GM12801 (cell line): Measurements from ENCODE around the gene USP17L24.
"Not testable (repeated sequence)": the region's sequence is repeated elsewhere in the genome, so short reads cannot be mapped to it uniquely, and the experiment has no call there.

Experiments used
- TF ChIP-seq, protein P1 (sequence below): IDR thresholded peaks from one replicate; pipeline ENCODE4 v1.5.1; 2011; ENCODE audit warnings: control low read depth; ENCODE audit not compliant: insufficient read length; ENCODE audit errors: extremely low read depth

USP17L24 gene, protein sequence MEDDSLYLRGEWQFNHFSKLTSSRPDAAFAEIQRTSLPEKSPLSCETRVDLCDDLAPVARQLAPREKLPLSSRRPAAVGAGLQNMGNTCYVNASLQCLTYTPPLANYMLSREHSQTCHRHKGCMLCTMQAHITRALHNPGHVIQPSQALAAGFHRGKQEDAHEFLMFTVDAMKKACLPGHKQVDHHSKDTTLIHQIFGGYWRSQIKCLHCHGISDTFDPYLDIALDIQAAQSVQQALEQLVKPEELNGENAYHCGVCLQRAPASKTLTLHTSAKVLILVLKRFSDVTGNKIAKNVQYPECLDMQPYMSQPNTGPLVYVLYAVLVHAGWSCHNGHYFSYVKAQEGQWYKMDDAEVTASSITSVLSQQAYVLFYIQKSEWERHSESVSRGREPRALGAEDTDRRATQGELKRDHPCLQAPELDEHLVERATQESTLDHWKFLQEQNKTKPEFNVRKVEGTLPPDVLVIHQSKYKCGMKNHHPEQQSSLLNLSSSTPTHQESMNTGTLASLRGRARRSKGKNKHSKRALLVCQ

DNA sequence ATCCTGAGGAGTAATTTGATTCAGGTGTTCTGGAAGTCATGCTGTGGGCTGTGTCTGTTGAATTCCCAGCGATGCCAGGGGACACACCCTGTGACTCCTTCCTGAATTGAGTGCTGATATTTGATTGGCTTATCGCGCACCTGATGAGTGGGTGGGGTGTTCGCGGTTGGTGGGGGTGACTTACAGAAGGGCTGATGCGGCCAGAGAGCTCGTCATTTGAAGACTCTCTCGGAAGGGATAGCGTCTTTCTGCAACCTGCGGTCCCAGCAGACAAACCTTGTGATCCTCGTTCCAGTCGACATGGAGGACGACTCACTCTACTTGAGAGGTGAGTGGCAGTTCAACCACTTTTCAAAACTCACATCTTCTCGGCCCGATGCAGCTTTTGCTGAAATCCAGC lies at the start of gene USP17L24:
USP17L24 (plus strand) TSS at position 301 of the 400 bp plus-strand sequence; CDS start at position 301, 0 bp downstream.
- TF ChIP-seq, protein P1, sequence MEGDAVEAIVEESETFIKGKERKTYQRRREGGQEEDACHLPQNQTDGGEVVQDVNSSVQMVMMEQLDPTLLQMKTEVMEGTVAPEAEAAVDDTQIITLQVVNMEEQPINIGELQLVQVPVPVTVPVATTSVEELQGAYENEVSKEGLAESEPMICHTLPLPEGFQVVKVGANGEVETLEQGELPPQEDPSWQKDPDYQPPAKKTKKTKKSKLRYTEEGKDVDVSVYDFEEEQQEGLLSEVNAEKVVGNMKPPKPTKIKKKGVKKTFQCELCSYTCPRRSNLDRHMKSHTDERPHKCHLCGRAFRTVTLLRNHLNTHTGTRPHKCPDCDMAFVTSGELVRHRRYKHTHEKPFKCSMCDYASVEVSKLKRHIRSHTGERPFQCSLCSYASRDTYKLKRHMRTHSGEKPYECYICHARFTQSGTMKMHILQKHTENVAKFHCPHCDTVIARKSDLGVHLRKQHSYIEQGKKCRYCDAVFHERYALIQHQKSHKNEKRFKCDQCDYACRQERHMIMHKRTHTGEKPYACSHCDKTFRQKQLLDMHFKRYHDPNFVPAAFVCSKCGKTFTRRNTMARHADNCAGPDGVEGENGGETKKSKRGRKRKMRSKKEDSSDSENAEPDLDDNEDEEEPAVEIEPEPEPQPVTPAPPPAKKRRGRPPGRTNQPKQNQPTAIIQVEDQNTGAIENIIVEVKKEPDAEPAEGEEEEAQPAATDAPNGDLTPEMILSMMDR, result not testable (repeated sequence)

DNA sequence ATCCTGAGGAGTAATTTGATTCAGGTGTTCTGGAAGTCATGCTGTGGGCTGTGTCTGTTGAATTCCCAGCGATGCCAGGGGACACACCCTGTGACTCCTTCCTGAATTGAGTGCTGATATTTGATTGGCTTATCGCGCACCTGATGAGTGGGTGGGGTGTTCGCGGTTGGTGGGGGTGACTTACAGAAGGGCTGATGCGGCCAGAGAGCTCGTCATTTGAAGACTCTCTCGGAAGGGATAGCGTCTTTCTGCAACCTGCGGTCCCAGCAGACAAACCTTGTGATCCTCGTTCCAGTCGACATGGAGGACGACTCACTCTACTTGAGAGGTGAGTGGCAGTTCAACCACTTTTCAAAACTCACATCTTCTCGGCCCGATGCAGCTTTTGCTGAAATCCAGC lies 4.6 kb downstream of the USP17L24 start, which contains the start of gene USP17L25:
USP17L25 (plus strand) TSS at position 301 of the 400 bp plus-strand sequence; CDS start at position 301, 0 bp downstream.
- TF ChIP-seq, protein P1, result not testable (repeated sequence)

DNA sequence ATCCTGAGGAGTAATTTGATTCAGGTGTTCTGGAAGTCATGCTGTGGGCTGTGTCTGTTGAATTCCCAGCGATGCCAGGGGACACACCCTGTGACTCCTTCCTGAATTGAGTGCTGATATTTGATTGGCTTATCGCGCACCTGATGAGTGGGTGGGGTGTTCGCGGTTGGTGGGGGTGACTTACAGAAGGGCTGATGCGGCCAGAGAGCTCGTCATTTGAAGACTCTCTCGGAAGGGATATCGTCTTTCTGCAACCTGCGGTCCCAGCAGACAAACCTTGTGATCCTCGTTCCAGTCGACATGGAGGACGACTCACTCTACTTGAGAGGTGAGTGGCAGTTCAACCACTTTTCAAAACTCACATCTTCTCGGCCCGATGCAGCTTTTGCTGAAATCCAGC lies 9.4 kb downstream of the USP17L24 start, which contains the start of gene USP17L26:
USP17L26 (plus strand) TSS at position 301 of the 400 bp plus-strand sequence; CDS start at position 301, 0 bp downstream.
- TF ChIP-seq, protein P1, result not testable (repeated sequence)

DNA sequence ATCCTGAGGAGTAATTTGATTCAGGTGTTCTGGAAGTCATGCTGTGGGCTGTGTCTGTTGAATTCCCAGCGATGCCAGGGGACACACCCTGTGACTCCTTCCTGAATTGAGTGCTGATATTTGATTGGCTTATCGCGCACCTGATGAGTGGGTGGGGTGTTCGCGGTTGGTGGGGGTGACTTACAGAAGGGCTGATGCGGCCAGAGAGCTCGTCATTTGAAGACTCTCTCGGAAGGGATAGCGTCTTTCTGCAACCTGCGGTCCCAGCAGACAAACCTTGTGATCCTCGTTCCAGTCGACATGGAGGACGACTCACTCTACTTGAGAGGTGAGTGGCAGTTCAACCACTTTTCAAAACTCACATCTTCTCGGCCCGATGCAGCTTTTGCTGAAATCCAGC lies 14.1 kb downstream of the USP17L24 start, which contains the start of gene USP17L5:
USP17L5 (plus strand) TSS at position 301 of the 400 bp plus-strand sequence; CDS start at position 301, 0 bp downstream.
- TF ChIP-seq, protein P1, result not testable (repeated sequence)

DNA sequence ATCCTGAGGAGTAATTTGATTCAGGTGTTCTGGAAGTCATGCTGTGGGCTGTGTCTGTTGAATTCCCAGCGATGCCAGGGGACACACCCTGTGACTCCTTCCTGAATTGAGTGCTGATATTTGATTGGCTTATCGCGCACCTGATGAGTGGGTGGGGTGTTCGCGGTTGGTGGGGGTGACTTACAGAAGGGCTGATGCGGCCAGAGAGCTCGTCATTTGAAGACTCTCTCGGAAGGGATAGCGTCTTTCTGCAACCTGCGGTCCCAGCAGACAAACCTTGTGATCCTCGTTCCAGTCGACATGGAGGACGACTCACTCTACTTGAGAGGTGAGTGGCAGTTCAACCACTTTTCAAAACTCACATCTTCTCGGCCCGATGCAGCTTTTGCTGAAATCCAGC lies 18.9 kb downstream of the USP17L24 start, which contains the start of gene USP17L27:
USP17L27 (plus strand) TSS at position 301 of the 400 bp plus-strand sequence; CDS start at position 301, 0 bp downstream.
- TF ChIP-seq, protein P1, result not testable (repeated sequence)

DNA sequence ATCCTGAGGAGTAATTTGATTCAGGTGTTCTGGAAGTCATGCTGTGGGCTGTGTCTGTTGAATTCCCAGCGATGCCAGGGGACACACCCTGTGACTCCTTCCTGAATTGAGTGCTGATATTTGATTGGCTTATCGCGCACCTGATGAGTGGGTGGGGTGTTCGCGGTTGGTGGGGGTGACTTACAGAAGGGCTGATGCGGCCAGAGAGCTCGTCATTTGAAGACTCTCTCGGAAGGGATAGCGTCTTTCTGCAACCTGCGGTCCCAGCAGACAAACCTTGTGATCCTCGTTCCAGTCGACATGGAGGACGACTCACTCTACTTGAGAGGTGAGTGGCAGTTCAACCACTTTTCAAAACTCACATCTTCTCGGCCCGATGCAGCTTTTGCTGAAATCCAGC lies 23.6 kb downstream of the USP17L24 start, which contains the start of gene USP17L28:
USP17L28 (plus strand) TSS at position 301 of the 400 bp plus-strand sequence; CDS start at position 301, 0 bp downstream.
- TF ChIP-seq, protein P1, result not testable (repeated sequence)

DNA sequence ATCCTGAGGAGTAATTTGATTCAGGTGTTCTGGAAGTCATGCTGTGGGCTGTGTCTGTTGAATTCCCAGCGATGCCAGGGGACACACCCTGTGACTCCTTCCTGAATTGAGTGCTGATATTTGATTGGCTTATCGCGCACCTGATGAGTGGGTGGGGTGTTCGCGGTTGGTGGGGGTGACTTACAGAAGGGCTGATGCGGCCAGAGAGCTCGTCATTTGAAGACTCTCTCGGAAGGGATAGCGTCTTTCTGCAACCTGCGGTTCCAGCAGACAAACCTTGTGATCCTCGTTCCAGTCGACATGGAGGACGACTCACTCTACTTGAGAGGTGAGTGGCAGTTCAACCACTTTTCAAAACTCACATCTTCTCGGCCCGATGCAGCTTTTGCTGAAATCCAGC lies 28.4 kb downstream of the USP17L24 start, which contains the start of gene USP17L29:
USP17L29 (plus strand) TSS at position 301 of the 400 bp plus-strand sequence; CDS start at position 301, 0 bp downstream.
- TF ChIP-seq, protein P1, result not testable (repeated sequence)
